GM12891 (cell line): ENCODE data around the gene ARHGAP40.

Experiments
- PAX5 ChIP-seq: IDR thresholded peaks from 2 replicates; pipeline ENCODE4 v1.6.1; 2011; ENCODE audit warnings: low read length, moderate library complexity, mild to moderate bottlenecking; ENCODE audit not compliant: insufficient read depth, severe bottlenecking
- POLR2A ChIP-seq: IDR thresholded peaks from 2 replicates; pipeline ENCODE4 v1.6.1; 2011; ENCODE audit warnings: low read depth, low read length, control low read depth
- POLR2AphosphoS5 ChIP-seq: IDR thresholded peaks from 2 replicates; pipeline ENCODE4 v1.6.1; 2011; ENCODE audit warnings: low read depth, low read length, control low read depth
- POU2F2 ChIP-seq: IDR thresholded peaks from 2 replicates; pipeline ENCODE4 v1.6.1; 2011; ENCODE audit warnings: low read depth, mild to moderate bottlenecking, control low read depth, low read length, moderate library complexity
- SPI1 ChIP-seq: IDR thresholded peaks from 2 replicates; pipeline ENCODE4 v1.6.1; 2011; ENCODE audit warnings: low read depth, low read length, control low read depth
- TAF1 ChIP-seq: IDR thresholded peaks from 2 replicates; pipeline ENCODE4 v1.6.1; 2011; ENCODE audit warnings: low read depth, low read length, control low read depth

DNA sequence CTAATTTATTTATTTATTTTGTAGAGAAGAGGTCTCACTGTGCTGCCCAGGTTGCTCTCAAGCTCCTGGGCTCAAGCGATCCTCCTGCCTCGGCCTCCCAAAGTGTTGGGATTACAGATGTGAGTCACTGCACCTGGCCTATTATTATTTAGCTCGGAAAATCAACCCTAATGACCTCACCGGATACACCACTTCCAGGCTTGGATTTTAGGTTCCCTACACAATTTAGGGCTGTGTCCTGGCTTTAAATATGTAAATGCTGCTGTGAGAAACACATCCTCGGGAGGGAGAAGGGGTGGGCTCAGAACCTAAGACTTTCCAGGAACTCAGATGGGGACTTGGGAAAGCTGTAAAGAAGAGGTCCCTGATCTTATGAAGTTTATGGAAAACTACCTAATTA, 71.7 kb downstream of the ARHGAP40 start:
- no peak for TF ChIP-seq POLR2A
- no peak for TF ChIP-seq POLR2AphosphoS5
- no peak for TF ChIP-seq PAX5
- no peak for TF ChIP-seq TAF1
- no peak for TF ChIP-seq SPI1
- TF ChIP-seq POU2F2, result no peak
